GM12878 (cell line): ENCODE results near the gene EIF1. TPM values are rescaled to one million over a fixed set of nuclear protein-coding genes. Genes with fewer than 3 reads are reported as not detected.

Source experiments
- ATAC-seq: fragments of 200-7000 bp; cut with Tn5 transposase; 3 replicates; pipeline ENCODE4 v1.9.1; 2020; ENCODE audit warnings: mild to moderate bottlenecking, moderate library complexity
- BruUV-seq: library from RNA; stranded (reverse); fragments of 400-500 nt; replicated peaks from 2 replicates; lab custom pipeline; 2021; lab: Mats Ljungman, UMichigan
- CTCF ChIA-PET: fragments of 300-600 bp; sonication (Branson Sonifier 250); formaldehyde crosslinking; extraction: SDS; loops from one replicate; lab custom pipeline; 2021; ENCODE audit warnings: inconsistent platforms; lab: Yijun Ruan, JAX
- POLR2A ChIA-PET: fragments of 350-600 bp; formaldehyde crosslinking; extraction: SDS; loops from one replicate; lab custom pipeline; 2021; ENCODE audit warnings: inconsistent platforms; lab: Charles Lee
- RAD21 ChIA-PET: fragments of 300-600 bp; sonication (Branson Sonifier 250); formaldehyde crosslinking; loops from one replicate; lab custom pipeline; 2023; ENCODE audit warnings: antibody characterized with exemption; ENCODE audit not compliant: unreplicated experiment; lab: Charles Lee
- SMC1A ChIA-PET: fragments of 300-600 bp; sonication (Branson Sonifier 250); formaldehyde crosslinking; loops from one replicate; lab custom pipeline; 2023; ENCODE audit not compliant: unreplicated experiment, uncharacterized antibody; lab: Charles Lee
- DNase-seq: peaks from one replicate; pipeline ENCODE4 v3.0.0-alpha.2; 2011; ENCODE audit warnings: low read depth, low spot score
- FAIRE-seq: peaks from 3 replicates; lab custom pipeline; 2011; peaks lifted over from hg19 to GRCh38; lab: Jason Lieb, UNC
- H2AFZ ChIP-seq: 2 replicates; pipeline ENCODE4 v1.6.0; 2011; ENCODE audit warnings: low read depth, low read length, control low read depth; ENCODE audit not compliant: control insufficient read depth
- H3K27ac ChIP-seq: 2 replicates; pipeline ENCODE4 v1.5.1; 2011; ENCODE audit warnings: control low read depth; ENCODE audit not compliant: control insufficient read depth, insufficient read depth
- H3K27me3 ChIP-seq, 2 experiments: replicated peaks in 1 of 2; 2 replicates each; pipeline versions ENCODE4 v1.6.0 to v1.6.1; 2011; ENCODE audit warnings: low read length in 1 of 2; ENCODE audit not compliant: control insufficient read depth in 2 of 2, insufficient read depth in 2 of 2
- H3K36me3 ChIP-seq, 2 experiments: 2 replicates each; pipeline ENCODE4 v1.5.1; 2011; ENCODE audit warnings: low read length in 1 of 2; ENCODE audit not compliant: control insufficient read depth in 2 of 2, insufficient read depth in 2 of 2
- H3K4me1 ChIP-seq: 2 replicates; pipeline ENCODE4 v1.6.1; 2011; ENCODE audit warnings: mild to moderate bottlenecking, low read length, moderate library complexity, mixed read lengths; ENCODE audit not compliant: control insufficient read depth, insufficient read depth
- H3K4me2 ChIP-seq: 2 replicates; pipeline ENCODE4 v1.6.0; 2011; ENCODE audit warnings: control low read depth; ENCODE audit not compliant: control insufficient read depth, insufficient read depth
- H3K4me3 ChIP-seq: fragments of 200-600 bp; sonication (generic); 2 replicates; pipeline ENCODE4 v1.5.1; 2016
- H3K79me2 ChIP-seq: 2 replicates; pipeline ENCODE4 v1.6.0; 2011; ENCODE audit warnings: low read length; ENCODE audit not compliant: control insufficient read depth, insufficient read depth
- H3K9ac ChIP-seq: 2 replicates; pipeline ENCODE4 v1.8.0; 2011; ENCODE audit warnings: low read length, control low read depth, mixed read lengths; ENCODE audit not compliant: control insufficient read depth, insufficient read depth
- H3K9me3 ChIP-seq: replicated peaks from 3 replicates; pipeline ENCODE4 v1.5.1; 2011; ENCODE audit warnings: mild to moderate bottlenecking, low read length; ENCODE audit not compliant: control insufficient read depth, insufficient read depth
- H4K20me1 ChIP-seq: 2 replicates; pipeline ENCODE4 v1.6.0; 2011; ENCODE audit not compliant: control insufficient read depth, insufficient read depth
- BACH1 ChIP-seq: fragments of 450-650 bp; IDR thresholded peaks from 2 replicates; pipeline ENCODE4 v1.6.1; 2017; ENCODE audit warnings: mild to moderate bottlenecking, borderline replicate concordance
- PML ChIP-seq: IDR thresholded peaks from 2 replicates; pipeline ENCODE4 v1.6.1; 2012; ENCODE audit warnings: low read length, inconsistent platforms
- STAT1 ChIP-seq: fragments of 450-650 bp; conservative IDR thresholded peaks from 2 replicates; pipeline ENCODE4 v1.6.1; 2014; ENCODE audit warnings: antibody characterized with exemption, mild to moderate bottlenecking
- WGBS: methylation state at CpG from one replicate; pipeline ENCODE4 v1.1.6; 2016; ENCODE audit warnings: low lambda C conversion rate; ENCODE audit not compliant: insufficient replicate concordance, insufficient coverage; ENCODE audit errors: missing lambda C conversion rate; 5-methylcytosine and 5-hydroxymethylcytosine counted together
- in situ Hi-C: fragments of 300-500 bp; cut with MboI; formaldehyde crosslinking; loops from 9 replicates; pipeline ENCODE4 v1.14.3; 2018; ENCODE audit warnings: mixed read lengths
- intact Hi-C: fragments of 100-400 bp; cut with micrococcal nuclease; formaldehyde crosslinking; loops from one replicate; pipeline ENCODE4 v1.14.2; 2022; ENCODE audit not compliant: unreplicated experiment
- polyA plus RNA-seq, 11 experiments: library from polyadenylated mRNA; depleted of rRNA in 4 of 11; unstranded in 6 of 11; stranded (reverse) in 5 of 11; fragments of >200 nt; fragmentation: Nextera tagmentation in 4 of 11; fragmentation: Illumina TruSeq in 1 of 11; extraction: Ambion mirVana in 4 of 11; extraction: Trizol in 1 of 11; gene quantifications; 1 replicate in 1 of 11; 2 replicates in 10 of 11; pipeline versions ENCODE4 v1.2.1 to v1.2.3, GENCODE V29; 2011 to 2016; ENCODE audit warnings: inconsistent platforms in 2 of 11, missing spikeins in 2 of 11, low read depth in 1 of 11
- total RNA-seq, 4 experiments: library from RNA; depleted of rRNA in 3 of 4; stranded (reverse); fragments of >200 nt in 3 of 4; fragmentation: Illumina TruSeq in 1 of 4; extraction: Trizol in 1 of 4; gene quantifications; 2 replicates each; pipeline versions ENCODE4 v1.2.1 to v1.2.3, GENCODE V29; 2013 to 2021
- TF ChIP-seq, protein P1 (sequence below): fragments of 450-650 bp; IDR thresholded peaks from 2 replicates; pipeline ENCODE4 v1.6.1; 2017; ENCODE audit warnings: antibody characterized with exemption, mild to moderate bottlenecking, moderate library complexity

Gene EIF1
- total and polyA plus RNA-seq, 10 of the 15 experiments (the other 5 are each of a cell fraction or from before 2014, with no cell fraction given), result 39.4 to 815 (median 480) TPM

- RAD21 ChIA-PET, result interaction anchor here (1.2 to 5.7 kb wide), 4 partner anchors 12 to 24 kb away, joined by 5 to 117 read pairs (median 47); no protein-coding TSS in a partner anchor
- H3K4me2 ChIP-seq, result peak overlapping the region; percentile 90
- DNase-seq (no peak), FAIRE-seq (no peak), ATAC-seq (no peak)
- H3K27me3 ChIP-seq, result no peaks in the 10 kb centered on the region
- 100% methylated on average over 2 of the region's 2 CpGs for WGBS
- H3K4me1 ChIP-seq, result peaks cover 11% of the 10 kb centered on the region
- TF ChIP-seq PML (0 out of 2 replicates have a peak, but pooled peaks have one; percentile 29), STAT1 (no peak), BACH1 (0 out of 2 replicates have a peak, but pooled peaks have one; percentile 1)
- TF ChIP-seq, protein P1, sequence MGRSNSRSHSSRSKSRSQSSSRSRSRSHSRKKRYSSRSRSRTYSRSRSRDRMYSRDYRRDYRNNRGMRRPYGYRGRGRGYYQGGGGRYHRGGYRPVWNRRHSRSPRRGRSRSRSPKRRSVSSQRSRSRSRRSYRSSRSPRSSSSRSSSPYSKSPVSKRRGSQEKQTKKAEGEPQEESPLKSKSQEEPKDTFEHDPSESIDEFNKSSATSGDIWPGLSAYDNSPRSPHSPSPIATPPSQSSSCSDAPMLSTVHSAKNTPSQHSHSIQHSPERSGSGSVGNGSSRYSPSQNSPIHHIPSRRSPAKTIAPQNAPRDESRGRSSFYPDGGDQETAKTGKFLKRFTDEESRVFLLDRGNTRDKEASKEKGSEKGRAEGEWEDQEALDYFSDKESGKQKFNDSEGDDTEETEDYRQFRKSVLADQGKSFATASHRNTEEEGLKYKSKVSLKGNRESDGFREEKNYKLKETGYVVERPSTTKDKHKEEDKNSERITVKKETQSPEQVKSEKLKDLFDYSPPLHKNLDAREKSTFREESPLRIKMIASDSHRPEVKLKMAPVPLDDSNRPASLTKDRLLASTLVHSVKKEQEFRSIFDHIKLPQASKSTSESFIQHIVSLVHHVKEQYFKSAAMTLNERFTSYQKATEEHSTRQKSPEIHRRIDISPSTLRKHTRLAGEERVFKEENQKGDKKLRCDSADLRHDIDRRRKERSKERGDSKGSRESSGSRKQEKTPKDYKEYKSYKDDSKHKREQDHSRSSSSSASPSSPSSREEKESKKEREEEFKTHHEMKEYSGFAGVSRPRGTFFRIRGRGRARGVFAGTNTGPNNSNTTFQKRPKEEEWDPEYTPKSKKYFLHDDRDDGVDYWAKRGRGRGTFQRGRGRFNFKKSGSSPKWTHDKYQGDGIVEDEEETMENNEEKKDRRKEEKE, result no peak
- in situ Hi-C loops (loop anchor here (25.0 kb wide), 2 partner anchors 1522 to 1672 kb away; partner anchors contain the start of gene TMEM106A), intact Hi-C loops (no loop called here)
- H4K20me1 ChIP-seq, result peaks cover 18% of the 10 kb centered on the region
- H3K4me3 ChIP-seq, result peak overlapping the region; percentile 87
- no peak overlapping the region for H2AFZ ChIP-seq
- no peak overlapping the region for H3K27ac ChIP-seq
- H3K9me3 ChIP-seq, result no peaks in the 10 kb centered on the region; the same call in 2 of the 3 replicates
- SMC1A ChIA-PET, result interaction anchor here (3.3 to 5.7 kb wide), 3 partner anchors 12 to 25 kb away, joined by 27 to 122 read pairs (median 76); no protein-coding TSS in a partner anchor
- peak overlapping the region; percentile 100 for H3K9ac ChIP-seq
- peaks cover 20 to 35% of the 10 kb centered on the region in 2 experiments for H3K36me3 ChIP-seq
- CTCF ChIA-PET, result interaction anchor here (0.6 to 10.4 kb wide), 15 partner anchors 11 to 161 kb away, joined by 3 to 265 read pairs (median 3); partner anchors contain the start of gene P3H4
- POLR2A ChIA-PET, result interaction anchor here (0.6 to 4.8 kb wide), 4 partner anchors 12 to 1162 kb away, joined by 3 to 177 read pairs (median 44); no protein-coding TSS in a partner anchor
- no TSS peak for BruUV-seq
- peaks cover 28% of the 10 kb centered on the region for H3K79me2 ChIP-seq
Observed at GRCh38 chr17:41690497-41690896, 1.8 kb downstream of the EIF1 start.
